A673 (cell line): ENCODE data around the gene MAD2L2. TPM values are rescaled to one million over a fixed set of nuclear protein-coding genes. Genes with fewer than 3 reads are reported as not detected.

Experiments
- BruUV-seq: library from RNA; stranded (reverse); fragments of 400-500 nt; replicated peaks from 2 replicates; lab custom pipeline; 2021; lab: Mats Ljungman, UMichigan
- CTCF ChIA-PET: fragments of 300-600 bp; sonication (Branson Sonifier 250); formaldehyde crosslinking; loops from one replicate; lab custom pipeline; 2022; ENCODE audit warnings: antibody characterized with exemption; lab: Charles Lee
- POLR2A ChIA-PET: fragments of 300-600 bp; sonication (Branson Sonifier 250); formaldehyde crosslinking; loops from one replicate; lab custom pipeline; 2022; ENCODE audit warnings: antibody characterized with exemption; ENCODE audit not compliant: low non-redundant PET; lab: Charles Lee
- DNase-seq: peaks from one replicate; pipeline ENCODE4 v3.0.0-alpha.2; 2015; ENCODE audit warnings: low spot score
- H3K27ac ChIP-seq: fragments of 200-600 bp; sonication (generic); 2 replicates; pipeline ENCODE4 v1.5.1; 2016; ENCODE audit warnings: mixed run types, low read depth, mild to moderate bottlenecking, mixed read lengths, antibody characterized with exemption, low read length; ENCODE audit not compliant: poor library complexity, severe bottlenecking
- H3K27me3 ChIP-seq: fragments of 200-600 bp; sonication (generic); replicated peaks from 2 replicates; pipeline ENCODE4 v1.6.1; 2017; ENCODE audit warnings: mixed run types, low read depth, mild to moderate bottlenecking, mixed read lengths, antibody characterized with exemption, low read length; ENCODE audit not compliant: insufficient read depth, poor library complexity
- H3K36me3 ChIP-seq: fragments of 200-600 bp; sonication (generic); 2 replicates; pipeline ENCODE4 v1.6.1; 2016; ENCODE audit warnings: mixed run types, mild to moderate bottlenecking, mixed read lengths, antibody characterized with exemption, low read length; ENCODE audit not compliant: insufficient read depth, poor library complexity, severe bottlenecking
- H3K4me1 ChIP-seq: fragments of 200-600 bp; sonication (generic); 2 replicates; pipeline ENCODE4 v1.6.1; 2017; ENCODE audit warnings: mixed run types, mild to moderate bottlenecking, mixed read lengths, antibody characterized with exemption, low read length; ENCODE audit not compliant: insufficient read depth, poor library complexity, severe bottlenecking
- H3K4me3 ChIP-seq: fragments of 200-600 bp; sonication (generic); 2 replicates; pipeline ENCODE4 v1.5.1; 2016; ENCODE audit warnings: low read depth, mixed run types, mild to moderate bottlenecking, mixed read lengths, low read length; ENCODE audit not compliant: poor library complexity, severe bottlenecking
- H3K9me3 ChIP-seq: fragments of 200-600 bp; sonication (generic); 2 replicates; pipeline ENCODE4 v1.6.1; 2016; ENCODE audit warnings: mixed run types, low read depth, mild to moderate bottlenecking, mixed read lengths, antibody characterized with exemption, low read length; ENCODE audit not compliant: poor library complexity, severe bottlenecking
- EZH2 ChIP-seq: fragments of 200-600 bp; sonication (generic); IDR thresholded peaks from 2 replicates; pipeline ENCODE4 v1.6.1; 2017; ENCODE audit warnings: borderline replicate concordance, low read depth, mild to moderate bottlenecking, mixed read lengths, antibody characterized with exemption, low read length; ENCODE audit not compliant: poor library complexity, severe bottlenecking
- intact Hi-C: fragments of 100-400 bp; cut with micrococcal nuclease; formaldehyde crosslinking; loops from one replicate; pipeline ENCODE4 v1.10.0; 2022; ENCODE audit not compliant: unreplicated experiment
- total RNA-seq: library from RNA; stranded (reverse); gene quantifications from 2 replicates; pipeline ENCODE4 v1.2.3, GENCODE V29; 2021
- TF ChIP-seq, protein P1 (sequence below): fragments of 300-800, 200-600 bp; sonication (generic); conservative IDR thresholded peaks from 2 replicates; pipeline ENCODE4 v1.5.1; 2017; ENCODE audit warnings: low read depth, mild to moderate bottlenecking, antibody characterized with exemption, low read length, moderate library complexity, mixed read lengths

The MAD2L2 gene
- total RNA-seq, 1 experiment from 2014 or later: 134 TPM

DNA sequence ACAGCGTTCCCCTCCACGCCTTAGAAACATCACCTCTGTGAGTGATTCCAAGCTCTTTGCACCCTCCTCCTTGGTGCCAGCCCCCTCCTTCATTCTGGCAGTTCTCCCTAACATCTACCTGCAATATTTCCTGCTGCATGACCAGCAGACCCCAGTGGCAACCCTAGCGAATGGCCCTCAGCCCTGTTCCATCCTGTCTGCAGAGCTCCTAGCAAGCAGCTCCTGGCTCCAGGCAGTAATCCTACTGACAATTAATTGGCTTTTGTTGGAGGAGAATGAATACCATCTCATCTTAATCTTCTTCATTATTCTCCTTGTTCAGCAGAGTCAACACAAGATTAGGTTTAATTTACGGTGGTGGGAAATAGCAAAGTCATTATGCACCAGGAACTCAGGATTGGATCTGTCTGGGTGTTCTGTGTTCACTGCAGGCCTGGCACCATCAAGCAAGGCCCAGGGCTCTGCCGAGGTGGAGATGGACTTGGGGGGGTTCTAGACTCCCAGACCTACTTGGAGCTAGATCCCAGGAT, 39.1 kb downstream of the MAD2L2 start:
- ChIA-PET POLR2A (interaction anchor here (0.6 kb wide), 1 partner anchor 199 kb away, joined by 4 read pairs; no protein-coding TSS in a partner anchor), CTCF (interaction anchor here (0.5 to 1.8 kb wide), 3 partner anchors 87 to 400 kb away, joined by 4 to 14 read pairs (median 5); no protein-coding TSS in a partner anchor)
- intact Hi-C loops: loop anchor here (1.0 to 5.0 kb wide), 5 partner anchors 163 to 605 kb away; partner anchors contain the start of gene DISP3
- DNase-seq: no peak
- no peaks in the 10 kb centered on the region for H3K4me1 ChIP-seq
- H3K36me3 ChIP-seq: no peaks in the 10 kb centered on the region
- H3K4me3 ChIP-seq: no peak overlapping the region
- H3K27me3 ChIP-seq: peaks cover 38% of the 10 kb centered on the region
- TF ChIP-seq EZH2: no peak
- TF ChIP-seq, protein P1, sequence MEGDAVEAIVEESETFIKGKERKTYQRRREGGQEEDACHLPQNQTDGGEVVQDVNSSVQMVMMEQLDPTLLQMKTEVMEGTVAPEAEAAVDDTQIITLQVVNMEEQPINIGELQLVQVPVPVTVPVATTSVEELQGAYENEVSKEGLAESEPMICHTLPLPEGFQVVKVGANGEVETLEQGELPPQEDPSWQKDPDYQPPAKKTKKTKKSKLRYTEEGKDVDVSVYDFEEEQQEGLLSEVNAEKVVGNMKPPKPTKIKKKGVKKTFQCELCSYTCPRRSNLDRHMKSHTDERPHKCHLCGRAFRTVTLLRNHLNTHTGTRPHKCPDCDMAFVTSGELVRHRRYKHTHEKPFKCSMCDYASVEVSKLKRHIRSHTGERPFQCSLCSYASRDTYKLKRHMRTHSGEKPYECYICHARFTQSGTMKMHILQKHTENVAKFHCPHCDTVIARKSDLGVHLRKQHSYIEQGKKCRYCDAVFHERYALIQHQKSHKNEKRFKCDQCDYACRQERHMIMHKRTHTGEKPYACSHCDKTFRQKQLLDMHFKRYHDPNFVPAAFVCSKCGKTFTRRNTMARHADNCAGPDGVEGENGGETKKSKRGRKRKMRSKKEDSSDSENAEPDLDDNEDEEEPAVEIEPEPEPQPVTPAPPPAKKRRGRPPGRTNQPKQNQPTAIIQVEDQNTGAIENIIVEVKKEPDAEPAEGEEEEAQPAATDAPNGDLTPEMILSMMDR: no peak
- BruUV-seq: no TSS peak
- H3K27ac ChIP-seq: no peak overlapping the region
- H3K9me3 ChIP-seq: no peaks in the 10 kb centered on the region

DNA sequence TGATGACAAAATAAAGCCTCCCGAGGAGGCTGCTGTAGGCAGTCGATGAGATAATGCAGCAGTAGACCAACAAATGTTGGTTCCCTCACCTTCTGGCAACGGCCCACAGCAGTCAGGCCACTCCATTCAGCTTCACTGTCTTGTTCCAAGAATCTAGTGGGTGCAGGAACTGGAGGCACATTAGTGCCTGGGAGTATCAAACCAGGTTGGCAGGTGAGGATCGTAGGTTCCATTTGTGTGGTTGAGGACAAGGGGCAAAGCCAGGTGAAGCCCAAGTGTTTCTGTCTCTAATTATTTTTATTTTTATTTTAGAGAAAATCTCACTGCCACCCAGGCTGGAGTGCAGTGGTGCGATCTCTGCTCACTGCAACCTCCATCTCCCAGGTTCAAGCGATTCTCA, 40.0 kb downstream of the MAD2L2 start:
- TF ChIP-seq EZH2: no peak
- TF ChIP-seq, protein P1: no peak
- Histone ChIP-seq H3K27me3 (peaks cover 41% of the 10 kb centered on the region), H3K4me3 (no peak overlapping the region), H3K9me3 (no peaks in the 10 kb centered on the region), H3K4me1 (no peaks in the 10 kb centered on the region), H3K27ac (no peak overlapping the region), H3K36me3 (no peaks in the 10 kb centered on the region)
- no TSS peak for BruUV-seq
- intact Hi-C loops: loop anchor here (5.0 kb wide), 1 partner anchor 324 kb away; no protein-coding TSS in a partner anchor
- ChIA-PET CTCF (interaction anchor here (0.5 to 0.9 kb wide), 2 partner anchors 399 to 1101 kb away, joined by 3 to 5 read pairs; no protein-coding TSS in a partner anchor), POLR2A (no interaction called here)
- no peak for DNase-seq

DNA sequence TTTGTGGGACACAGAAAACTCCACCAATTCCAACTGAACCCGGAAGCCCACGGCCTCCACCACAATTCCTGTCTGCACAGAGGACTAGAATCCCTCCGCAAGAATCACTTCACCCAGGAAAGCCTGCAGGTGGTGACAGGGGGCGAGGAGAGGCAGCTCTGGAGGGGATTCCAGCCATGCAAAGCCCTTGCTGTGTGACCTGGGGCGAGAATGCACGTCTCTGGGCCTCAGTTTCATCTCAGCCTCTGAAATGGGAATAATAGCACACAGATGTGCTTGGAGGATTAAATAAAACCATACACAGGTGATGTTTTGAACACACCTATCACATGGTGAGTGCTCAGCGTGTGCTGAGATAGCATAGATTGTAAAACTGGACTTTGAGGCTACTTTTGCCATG, 40.8 kb downstream of the MAD2L2 start:
- BruUV-seq: no TSS peak
- Histone ChIP-seq H3K27me3 (peaks cover 42% of the 10 kb centered on the region), H3K36me3 (no peaks in the 10 kb centered on the region), H3K27ac (no peak overlapping the region), H3K9me3 (no peaks in the 10 kb centered on the region), H3K4me3 (no peak overlapping the region), H3K4me1 (no peaks in the 10 kb centered on the region)
- ChIA-PET CTCF (interaction anchor here (0.6 kb wide), 1 partner anchor 327 kb away, joined by 3 read pairs; no protein-coding TSS in a partner anchor), POLR2A (no interaction called here)
- DNase-seq: no peak
- no peak for TF ChIP-seq EZH2
- intact Hi-C loops: loop anchor here (5.0 kb wide), 1 partner anchor 323 kb away; no protein-coding TSS in a partner anchor

DNA sequence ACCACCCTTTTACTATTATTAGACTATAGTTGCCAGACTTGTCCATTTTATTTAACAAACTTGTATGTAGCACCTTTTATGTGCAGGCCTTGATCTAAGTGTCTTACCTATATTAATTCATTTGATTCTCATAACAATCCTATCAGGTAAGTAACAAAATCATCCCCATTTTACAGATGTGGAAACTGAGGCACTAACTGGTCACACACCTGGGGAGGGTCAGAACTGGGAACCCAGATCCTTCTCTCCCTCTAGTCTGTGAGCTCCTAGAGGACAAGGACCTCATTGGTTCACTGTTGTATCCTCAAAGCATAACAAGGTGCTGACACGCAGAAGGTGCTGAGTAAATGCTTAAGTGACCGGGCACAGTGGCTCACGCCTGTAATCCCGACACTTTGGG, 41.6 kb downstream of the MAD2L2 start:
- peaks cover 42% of the 10 kb centered on the region for H3K27me3 ChIP-seq
- ChIA-PET POLR2A (no interaction called here), CTCF (no interaction called here)
- DNase-seq: no peak
- H3K9me3 ChIP-seq: no peaks in the 10 kb centered on the region
- intact Hi-C loops: no loop called here
- H3K4me3 ChIP-seq: no peak overlapping the region
- no peak overlapping the region for H3K27ac ChIP-seq
- no TSS peak for BruUV-seq
- no peaks in the 10 kb centered on the region for H3K36me3 ChIP-seq
- no peak for TF ChIP-seq EZH2
- TF ChIP-seq, protein P1: no peak
- no peaks in the 10 kb centered on the region for H3K4me1 ChIP-seq
